ENCODE measurements around the gene YJU2.
"Not testable (repeated sequence)": the region's sequence is repeated elsewhere in the genome, so short reads cannot be mapped to it uniquely, and the experiment has no call there.

YJU2 gene

GRCh38 chr19:4268816-4269430, 22.0 kb downstream of the YJU2 start:
- Histone ChIP-seq H3K4me3 (ENCODE audit: low read depth in 1 of 2, low read length in 2 of 2) (no peak overlapping the region), H3K79me2 (ENCODE audit: insufficient read depth, low read length) (no peaks in the 10 kb centered on the region), H2AFZ (ENCODE audit: low read depth, low read length) (no peak overlapping the region), H3K27ac (ENCODE audit: low read length) (no peak overlapping the region), H3K27me3 (ENCODE audit: insufficient read depth, low read length, poor library complexity) (no peaks in the 10 kb centered on the region), H3K9me3 (ENCODE audit: insufficient read depth, low read length, severe bottlenecking) (no peaks in the 10 kb centered on the region), H3K9ac (ENCODE audit: low read depth, low read length) (no peak overlapping the region), H4K20me1 (ENCODE audit: insufficient read depth, low read length) (peaks cover 6% of the 10 kb centered on the region), H3K4me2 (ENCODE audit: insufficient read depth, low read length) (no peak overlapping the region), H3K4me1 (ENCODE audit: insufficient read depth, low read length) (no peaks in the 10 kb centered on the region), H3K36me3 (ENCODE audit: insufficient read depth, low read length) (peaks cover 43% of the 10 kb centered on the region)
- no peak for ATAC-seq (ENCODE audit: insufficient read depth, low read depth)
- TF ChIP-seq CTCF (IDR thresholded peaks at IDR 0.05; ENCODE audit: borderline replicate concordance, extremely low read depth, low read length, poor library complexity, severe bottlenecking), result no peak
- TF ChIP-seq EZH2 (IDR thresholded peaks at IDR 0.05; ENCODE audit: borderline replicate concordance, low read depth, low read length, severe bottlenecking), result no peak
- DNase-seq, result no peak

- H3K4me1 ChIP-seq (ENCODE audit: insufficient read depth, low read length), result no peaks in the 10 kb centered on the region
- no peak for DNase-seq
Measured at GRCh38 chr19:4272894-4273293, 26.0 kb downstream of the YJU2 start.

DNA sequence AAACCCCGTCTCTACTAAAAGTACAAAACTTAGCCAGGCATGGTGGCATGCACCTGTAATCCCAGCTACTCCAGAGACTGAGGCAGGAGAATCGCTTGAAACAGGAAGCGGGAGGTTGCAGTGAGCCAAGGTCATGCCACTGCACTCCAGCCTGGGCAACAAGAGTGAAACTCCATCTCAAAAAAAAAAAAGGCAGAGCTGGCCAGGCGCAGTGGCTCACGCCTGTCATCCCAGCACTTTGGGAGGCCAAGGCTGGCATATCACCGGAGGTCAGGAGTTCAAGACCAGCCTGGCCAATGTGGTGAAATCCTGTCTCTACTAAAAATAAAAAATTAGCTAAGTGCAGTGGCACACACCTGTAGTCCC, 27.4 kb downstream of the YJU2 start:
- not testable (repeated sequence) for H3K79me2 ChIP-seq (ENCODE audit: insufficient read depth, low read length); H3K27ac ChIP-seq (ENCODE audit: low read length); H2AFZ ChIP-seq (ENCODE audit: low read depth, low read length); H4K20me1 ChIP-seq (ENCODE audit: insufficient read depth, low read length); ATAC-seq (ENCODE audit: insufficient read depth, low read depth); H3K4me3 ChIP-seq (ENCODE audit: low read depth in 1 of 2, low read length in 2 of 2); H3K4me2 ChIP-seq (ENCODE audit: insufficient read depth, low read length); H3K9me3 ChIP-seq (ENCODE audit: insufficient read depth, low read length, severe bottlenecking); H3K4me1 ChIP-seq (ENCODE audit: insufficient read depth, low read length); DNase-seq; H3K9ac ChIP-seq (ENCODE audit: low read depth, low read length)
- Histone ChIP-seq H3K36me3 (ENCODE audit: insufficient read depth, low read length) (peaks cover 10% of the 10 kb centered on the region; the same call in 1 of the 2 replicates), H3K27me3 (ENCODE audit: insufficient read depth, low read length, poor library complexity) (peaks cover 13% of the 10 kb centered on the region)

More at GRCh38 chr19:4272894-4273293, 26.0 kb downstream of the YJU2 start:
- Histone ChIP-seq H3K79me2 (ENCODE audit: insufficient read depth, low read length) (no peaks in the 10 kb centered on the region), H3K9ac (ENCODE audit: low read depth, low read length) (no peak overlapping the region), H2AFZ (ENCODE audit: low read depth, low read length) (no peak overlapping the region), H3K36me3 (ENCODE audit: insufficient read depth, low read length) (peaks cover 24% of the 10 kb centered on the region), H4K20me1 (ENCODE audit: insufficient read depth, low read length) (no peaks in the 10 kb centered on the region), H3K9me3 (ENCODE audit: insufficient read depth, low read length, severe bottlenecking) (no peaks in the 10 kb centered on the region), H3K4me3 (ENCODE audit: low read depth in 1 of 2, low read length in 2 of 2) (no peak overlapping the region), H3K27ac (ENCODE audit: low read length) (no peak overlapping the region), H3K4me2 (ENCODE audit: insufficient read depth, low read length) (no peak overlapping the region), H3K27me3 (ENCODE audit: insufficient read depth, low read length, poor library complexity) (peaks cover under 1% of the 10 kb centered on the region)
- TF ChIP-seq EZH2 (IDR thresholded peaks at IDR 0.05; ENCODE audit: borderline replicate concordance, low read depth, low read length, severe bottlenecking), result no peak
- no peak for TF ChIP-seq CTCF (IDR thresholded peaks at IDR 0.05; ENCODE audit: borderline replicate concordance, extremely low read depth, low read length, poor library complexity, severe bottlenecking)
- ATAC-seq (ENCODE audit: insufficient read depth, low read depth), result no peak

- no peak for ATAC-seq (ENCODE audit: insufficient read depth, low read depth)
- no peak overlapping the region for H2AFZ ChIP-seq (ENCODE audit: low read depth, low read length)
- DNase-seq, result no peak
- no peak overlapping the region for H3K9ac ChIP-seq (ENCODE audit: low read depth, low read length)
- no peak overlapping the region for H3K27ac ChIP-seq (ENCODE audit: low read length)
- no peaks in the 10 kb centered on the region for H3K4me1 ChIP-seq (ENCODE audit: insufficient read depth, low read length)
- TF ChIP-seq CTCF (IDR thresholded peaks at IDR 0.05; ENCODE audit: borderline replicate concordance, extremely low read depth, low read length, poor library complexity, severe bottlenecking), result no peak
- no peak for TF ChIP-seq EZH2 (IDR thresholded peaks at IDR 0.05; ENCODE audit: borderline replicate concordance, low read depth, low read length, severe bottlenecking)
- H3K36me3 ChIP-seq (ENCODE audit: insufficient read depth, low read length), result no peaks in the 10 kb centered on the region
- no peaks in the 10 kb centered on the region for H4K20me1 ChIP-seq (ENCODE audit: insufficient read depth, low read length)
- no peaks in the 10 kb centered on the region for H3K9me3 ChIP-seq (ENCODE audit: insufficient read depth, low read length, severe bottlenecking)
- no peaks in the 10 kb centered on the region for H3K79me2 ChIP-seq (ENCODE audit: insufficient read depth, low read length)
- no peak overlapping the region for H3K4me3 ChIP-seq (ENCODE audit: low read depth in 1 of 2, low read length in 2 of 2)
- H3K27me3 ChIP-seq (ENCODE audit: insufficient read depth, low read length, poor library complexity), result peaks cover 22% of the 10 kb centered on the region
- no peak overlapping the region for H3K4me2 ChIP-seq (ENCODE audit: insufficient read depth, low read length)
Measured at GRCh38 chr19:4277191-4277696, 30.4 kb downstream of the YJU2 start.
